K562 (cell line): ENCODE results near the gene LTBP4. TPM values are rescaled to one million over a fixed set of nuclear protein-coding genes. Genes with fewer than 3 reads are reported as not detected.

Source experiments
- CEBPG ChIP-seq, 3 experiments: fragments of 200-800 bp in 1 of 3; sonication (Bioruptor generic) in 1 of 3; sonication (generic) in 1 of 3; formaldehyde crosslinking in 1 of 3; IDR thresholded peaks in 2 of 3; conservative IDR thresholded peaks in 1 of 3; 2 replicates each; pipeline versions ENCODE4 v1.6.1 to v1.8.0; 2016 to 2022; ENCODE audit warnings: missing compliant biosample characterization in 2 of 3, missing genetic modification characterization in 2 of 3, mild to moderate bottlenecking in 1 of 3, missing genetic modification reagents in 1 of 3
- CLOCK ChIP-seq: fragments of 250-450 bp; sonication (Bioruptor Pico); IDR thresholded peaks from 2 replicates; pipeline ENCODE4 v1.4.0; 2020; ENCODE audit warnings: mild to moderate bottlenecking, moderate library complexity, borderline replicate concordance
- EZH2 ChIP-seq: IDR thresholded peaks from 2 replicates; pipeline ENCODE4 v1.6.1; 2012; ENCODE audit warnings: low read depth, mild to moderate bottlenecking, inconsistent platforms, low read length, borderline replicate concordance
- KDM4B ChIP-seq, 2 experiments: fragments of 450-650 bp in 1 of 2; sonication (generic) in 1 of 2; IDR thresholded peaks; 2 replicates each; pipeline ENCODE4 v1.6.1; 2016 to 2017; ENCODE audit warnings: borderline replicate concordance in 2 of 2, antibody characterized with exemption in 1 of 2, low read depth in 1 of 2, mild to moderate bottlenecking in 1 of 2
- KLF13 ChIP-seq: fragments of 450-650 bp; IDR thresholded peaks from 2 replicates; pipeline ENCODE4 v1.6.1; 2016; ENCODE audit warnings: missing genetic modification characterization, low read depth, mild to moderate bottlenecking, missing compliant biosample characterization, moderate library complexity, borderline replicate concordance
- MBD1 ChIP-seq: fragments of 250-450 bp; sonication (Bioruptor Pico); IDR thresholded peaks from 2 replicates; pipeline ENCODE4 v1.8.0; 2022; ENCODE audit warnings: inconsistent platforms
- NFIC ChIP-seq: fragments of 450-650 bp; IDR thresholded peaks from 2 replicates; pipeline ENCODE4 v1.6.1; 2017; ENCODE audit warnings: mild to moderate bottlenecking, inconsistent platforms
- RFX1 ChIP-seq: fragments of 450-650 bp; IDR thresholded peaks from 2 replicates; pipeline ENCODE4 v1.6.1; 2016; ENCODE audit warnings: mild to moderate bottlenecking, moderate library complexity
- ZC3H8 ChIP-seq: fragments of 450-650 bp; IDR thresholded peaks from 2 replicates; pipeline ENCODE4 v1.6.1; 2017
- ZEB2 ChIP-seq: fragments of 450-650 bp; IDR thresholded peaks from 2 replicates; pipeline ENCODE4 v1.6.1; 2016
- ZNF408 ChIP-seq: fragments of 250-450 bp; sonication (Bioruptor Pico); IDR thresholded peaks from 2 replicates; pipeline ENCODE4 v1.4.0; 2020; ENCODE audit warnings: low read depth, mild to moderate bottlenecking, moderate library complexity
- polyA plus RNA-seq, 8 experiments: library from polyadenylated mRNA; depleted of rRNA in 4 of 8; stranded (reverse) in 5 of 8; unstranded in 3 of 8; fragments of >200 nt; fragmentation: Nextera tagmentation in 2 of 8; fragmentation: Illumina TruSeq in 1 of 8; extraction: Ambion mirVana in 2 of 8; extraction: Trizol in 1 of 8; gene quantifications; 2 replicates each; pipeline versions ENCODE4 v1.2.1 to v1.2.3, GENCODE V29; 2011 to 2014; ENCODE audit warnings: inconsistent platforms in 1 of 8, missing spikeins in 1 of 8
- total RNA-seq, 7 experiments: library from RNA; depleted of rRNA in 6 of 7; stranded (reverse); fragments of >200 nt in 6 of 7; fragmentation: Illumina TruSeq in 2 of 7; extraction: Trizol in 2 of 7; gene quantifications; 2 replicates each; pipeline versions ENCODE4 v1.2.1 to v1.2.3, GENCODE V29; 2011 to 2021; ENCODE audit warnings: low replicate concordance in 1 of 7
- TF ChIP-seq, protein P1 (sequence below): fragments of 200-400 bp; formaldehyde crosslinking; IDR thresholded peaks from 2 replicates; pipeline ENCODE4 v1.6.1; 2017; ENCODE audit warnings: mild to moderate bottlenecking, low read depth, low read length, moderate library complexity
- TF ChIP-seq, protein P2 (sequence below): fragments of 450-650 bp; formaldehyde crosslinking; IDR thresholded peaks from 2 replicates; pipeline ENCODE4 v1.4.0; 2022; ENCODE audit warnings: missing genetic modification characterization
- TF ChIP-seq, protein P3 (sequence below): fragments of 450-650 bp; IDR thresholded peaks from 2 replicates; pipeline ENCODE4 v1.6.1; 2017; ENCODE audit warnings: antibody characterized with exemption
- TF ChIP-seq, protein P4 (sequence below): IDR thresholded peaks from 2 replicates; pipeline ENCODE4 v1.6.1; 2011; ENCODE audit not compliant: insufficient read length; ENCODE audit errors: extremely low read depth

LTBP4 gene
- total and polyA plus RNA-seq, 9 of the 15 experiments (the other 6 are each of a cell fraction or from before 2014, with no cell fraction given) = 0.35 to 160 (median 31.6) TPM

GRCh38 chr19:40605216-40605971, 4.2 kb downstream of the LTBP4 start (continued):
- no peak for TF ChIP-seq CEBPG (CRISPR knock-in tag; IDR thresholded peaks at IDR 0.05)
- TF ChIP-seq CEBPG (tag; conservative IDR thresholded peaks at IDR 0.05 in 1 of 2, IDR thresholded peaks at IDR 0.05 in 1 of 2) = no peak
- no peak for TF ChIP-seq ZNF408 (CRISPR knock-in tag)
- TF ChIP-seq NFIC = no peak; the same call in 1 of the 2 replicates
- TF ChIP-seq CLOCK = no peak
- TF ChIP-seq, protein P1, sequence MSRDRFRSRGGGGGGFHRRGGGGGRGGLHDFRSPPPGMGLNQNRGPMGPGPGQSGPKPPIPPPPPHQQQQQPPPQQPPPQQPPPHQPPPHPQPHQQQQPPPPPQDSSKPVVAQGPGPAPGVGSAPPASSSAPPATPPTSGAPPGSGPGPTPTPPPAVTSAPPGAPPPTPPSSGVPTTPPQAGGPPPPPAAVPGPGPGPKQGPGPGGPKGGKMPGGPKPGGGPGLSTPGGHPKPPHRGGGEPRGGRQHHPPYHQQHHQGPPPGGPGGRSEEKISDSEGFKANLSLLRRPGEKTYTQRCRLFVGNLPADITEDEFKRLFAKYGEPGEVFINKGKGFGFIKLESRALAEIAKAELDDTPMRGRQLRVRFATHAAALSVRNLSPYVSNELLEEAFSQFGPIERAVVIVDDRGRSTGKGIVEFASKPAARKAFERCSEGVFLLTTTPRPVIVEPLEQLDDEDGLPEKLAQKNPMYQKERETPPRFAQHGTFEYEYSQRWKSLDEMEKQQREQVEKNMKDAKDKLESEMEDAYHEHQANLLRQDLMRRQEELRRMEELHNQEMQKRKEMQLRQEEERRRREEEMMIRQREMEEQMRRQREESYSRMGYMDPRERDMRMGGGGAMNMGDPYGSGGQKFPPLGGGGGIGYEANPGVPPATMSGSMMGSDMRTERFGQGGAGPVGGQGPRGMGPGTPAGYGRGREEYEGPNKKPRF = no peak
- TF ChIP-seq KDM4B (IDR thresholded peaks at IDR 0.05; ENCODE audit: borderline replicate concordance in 2 of 2, low read depth in 1 of 2) = no peak
- TF ChIP-seq, protein P2, sequence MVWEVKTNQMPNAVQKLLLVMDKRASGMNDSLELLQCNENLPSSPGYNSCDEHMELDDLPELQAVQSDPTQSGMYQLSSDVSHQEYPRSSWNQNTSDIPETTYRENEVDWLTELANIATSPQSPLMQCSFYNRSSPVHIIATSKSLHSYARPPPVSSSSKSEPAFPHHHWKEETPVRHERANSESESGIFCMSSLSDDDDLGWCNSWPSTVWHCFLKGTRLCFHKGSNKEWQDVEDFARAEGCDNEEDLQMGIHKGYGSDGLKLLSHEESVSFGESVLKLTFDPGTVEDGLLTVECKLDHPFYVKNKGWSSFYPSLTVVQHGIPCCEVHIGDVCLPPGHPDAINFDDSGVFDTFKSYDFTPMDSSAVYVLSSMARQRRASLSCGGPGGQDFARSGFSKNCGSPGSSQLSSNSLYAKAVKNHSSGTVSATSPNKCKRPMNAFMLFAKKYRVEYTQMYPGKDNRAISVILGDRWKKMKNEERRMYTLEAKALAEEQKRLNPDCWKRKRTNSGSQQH (CRISPR knock-in tag) = 0 out of 2 replicates have a peak, but pooled peaks have one; percentile 17
- no peak for TF ChIP-seq MBD1 (CRISPR knock-in tag)
- no peak for TF ChIP-seq ZC3H8
- no peak for TF ChIP-seq EZH2
- no peak for TF ChIP-seq KLF13 (tag)
- no peak for TF ChIP-seq ZEB2
- TF ChIP-seq RFX1 = no peak
- TF ChIP-seq, protein P3, sequence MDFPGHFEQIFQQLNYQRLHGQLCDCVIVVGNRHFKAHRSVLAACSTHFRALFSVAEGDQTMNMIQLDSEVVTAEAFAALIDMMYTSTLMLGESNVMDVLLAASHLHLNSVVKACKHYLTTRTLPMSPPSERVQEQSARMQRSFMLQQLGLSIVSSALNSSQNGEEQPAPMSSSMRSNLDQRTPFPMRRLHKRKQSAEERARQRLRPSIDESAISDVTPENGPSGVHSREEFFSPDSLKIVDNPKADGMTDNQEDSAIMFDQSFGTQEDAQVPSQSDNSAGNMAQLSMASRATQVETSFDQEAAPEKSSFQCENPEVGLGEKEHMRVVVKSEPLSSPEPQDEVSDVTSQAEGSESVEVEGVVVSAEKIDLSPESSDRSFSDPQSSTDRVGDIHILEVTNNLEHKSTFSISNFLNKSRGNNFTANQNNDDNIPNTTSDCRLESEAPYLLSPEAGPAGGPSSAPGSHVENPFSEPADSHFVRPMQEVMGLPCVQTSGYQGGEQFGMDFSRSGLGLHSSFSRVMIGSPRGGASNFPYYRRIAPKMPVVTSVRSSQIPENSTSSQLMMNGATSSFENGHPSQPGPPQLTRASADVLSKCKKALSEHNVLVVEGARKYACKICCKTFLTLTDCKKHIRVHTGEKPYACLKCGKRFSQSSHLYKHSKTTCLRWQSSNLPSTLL = no peak
- TF ChIP-seq, protein P4, sequence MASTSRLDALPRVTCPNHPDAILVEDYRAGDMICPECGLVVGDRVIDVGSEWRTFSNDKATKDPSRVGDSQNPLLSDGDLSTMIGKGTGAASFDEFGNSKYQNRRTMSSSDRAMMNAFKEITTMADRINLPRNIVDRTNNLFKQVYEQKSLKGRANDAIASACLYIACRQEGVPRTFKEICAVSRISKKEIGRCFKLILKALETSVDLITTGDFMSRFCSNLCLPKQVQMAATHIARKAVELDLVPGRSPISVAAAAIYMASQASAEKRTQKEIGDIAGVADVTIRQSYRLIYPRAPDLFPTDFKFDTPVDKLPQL = no peak
